GM12873 (cell line): ENCODE measurements around the gene ARHGAP29.

Experiments used
- TF ChIP-seq, protein P1 (sequence below): IDR thresholded peaks from 2 replicates; pipeline ENCODE4 v1.5.1; 2012; ENCODE audit warnings: low read depth, mild to moderate bottlenecking, moderate library complexity, low read length, control low read depth; ENCODE audit not compliant: insufficient read depth; ENCODE audit errors: missing control alignments

ARHGAP29 gene

GRCh38 chr1:94250341-94250740, 13.0 kb upstream of the ARHGAP29 start:
- TF ChIP-seq, protein P1, sequence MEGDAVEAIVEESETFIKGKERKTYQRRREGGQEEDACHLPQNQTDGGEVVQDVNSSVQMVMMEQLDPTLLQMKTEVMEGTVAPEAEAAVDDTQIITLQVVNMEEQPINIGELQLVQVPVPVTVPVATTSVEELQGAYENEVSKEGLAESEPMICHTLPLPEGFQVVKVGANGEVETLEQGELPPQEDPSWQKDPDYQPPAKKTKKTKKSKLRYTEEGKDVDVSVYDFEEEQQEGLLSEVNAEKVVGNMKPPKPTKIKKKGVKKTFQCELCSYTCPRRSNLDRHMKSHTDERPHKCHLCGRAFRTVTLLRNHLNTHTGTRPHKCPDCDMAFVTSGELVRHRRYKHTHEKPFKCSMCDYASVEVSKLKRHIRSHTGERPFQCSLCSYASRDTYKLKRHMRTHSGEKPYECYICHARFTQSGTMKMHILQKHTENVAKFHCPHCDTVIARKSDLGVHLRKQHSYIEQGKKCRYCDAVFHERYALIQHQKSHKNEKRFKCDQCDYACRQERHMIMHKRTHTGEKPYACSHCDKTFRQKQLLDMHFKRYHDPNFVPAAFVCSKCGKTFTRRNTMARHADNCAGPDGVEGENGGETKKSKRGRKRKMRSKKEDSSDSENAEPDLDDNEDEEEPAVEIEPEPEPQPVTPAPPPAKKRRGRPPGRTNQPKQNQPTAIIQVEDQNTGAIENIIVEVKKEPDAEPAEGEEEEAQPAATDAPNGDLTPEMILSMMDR, result no peak

GRCh38 chr1:94248956-94249688, 11.7 kb upstream of the ARHGAP29 start:
- TF ChIP-seq, protein P1, result no peak

GRCh38 chr1:94247138-94248094, 10.0 kb upstream of the ARHGAP29 start:
- TF ChIP-seq, protein P1, result no peak

DNA sequence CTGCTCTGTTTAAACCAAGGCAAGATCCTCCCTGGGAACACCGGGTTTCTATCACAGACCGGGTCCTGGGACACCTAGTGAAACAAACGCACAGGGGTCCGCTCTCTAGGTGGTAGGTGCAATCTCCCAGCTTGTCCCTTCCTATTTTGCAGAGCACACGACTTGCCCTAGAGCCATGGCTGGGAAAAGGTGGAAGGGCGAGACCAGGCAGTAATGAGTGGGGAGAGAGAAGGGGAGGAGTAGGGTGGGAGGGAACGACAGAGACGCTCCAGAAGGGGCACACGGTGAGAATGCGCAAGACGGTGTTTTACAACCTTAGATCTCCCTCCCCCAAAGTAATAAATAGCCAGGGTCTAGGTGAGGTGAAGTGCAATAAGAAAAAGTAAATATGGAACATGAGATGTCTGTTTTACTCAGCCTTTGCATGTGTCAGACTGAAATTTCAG, 9.3 kb upstream of the ARHGAP29 start:
- TF ChIP-seq, protein P1, result no peak

- TF ChIP-seq, protein P1, result no peak
Observed at GRCh38 chr1:94245747-94246438, 8.5 kb upstream of the ARHGAP29 start.

- TF ChIP-seq, protein P1, result no peak
Observed at GRCh38 chr1:94244816-94245215, 7.4 kb upstream of the ARHGAP29 start.

- TF ChIP-seq, protein P1, result no peak
Observed at GRCh38 chr1:94243665-94244064, 6.3 kb upstream of the ARHGAP29 start.
